HL-60 (cell line): Measurements from ENCODE around the gene CXXC1.

ENCODE experiments used
- CTCF ChIP-seq: IDR thresholded peaks from one replicate; pipeline ENCODE4 v1.5.1; 2011; ENCODE audit warnings: low read length, control low read depth, inconsistent platforms; ENCODE audit not compliant: insufficient read depth
- POLR2AphosphoS5 ChIP-seq: IDR thresholded peaks from 2 replicates; pipeline ENCODE4 v1.6.1; 2012; ENCODE audit warnings: low read depth

DNA sequence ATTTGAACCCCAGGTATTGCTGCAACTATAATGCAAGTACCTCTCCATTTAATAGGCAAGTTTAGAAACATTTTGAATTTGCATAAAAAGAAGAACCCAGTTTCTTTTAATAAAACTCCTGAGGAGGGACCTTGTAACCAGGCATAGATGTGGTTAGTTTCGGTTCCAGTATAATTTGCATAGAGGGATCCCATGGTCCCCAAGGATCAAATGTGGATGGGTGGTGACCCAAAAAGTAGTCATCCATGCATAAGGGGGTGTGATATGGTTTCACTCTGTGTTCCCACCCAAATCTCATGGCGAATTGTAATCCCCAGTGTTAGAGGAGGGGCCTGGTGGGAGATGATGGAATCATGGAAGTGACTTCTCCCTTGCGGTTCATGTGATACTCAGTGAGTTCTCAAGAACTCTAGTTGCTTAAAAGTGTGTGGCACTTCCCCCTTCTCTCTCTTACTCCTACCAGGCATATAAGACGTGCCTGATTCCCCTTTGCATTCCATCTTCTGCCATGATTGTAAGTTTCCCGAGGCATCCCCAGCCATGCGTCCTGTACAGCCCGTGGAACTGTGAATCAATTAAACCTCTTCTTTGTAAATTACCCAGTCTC, 47.2 kb upstream of the CXXC1 start:
- TF ChIP-seq POLR2AphosphoS5 = no peak
- no peak for TF ChIP-seq CTCF
